AG04450 (cell line): ENCODE results near the gene PLAGL2. TPM values are rescaled to one million over a fixed set of nuclear protein-coding genes. Genes with fewer than 3 reads are reported as not detected.

Experiments used
- CTCF ChIA-PET: fragments of 300-600, 350-600 bp; formaldehyde crosslinking; extraction: SDS; loops from one replicate; lab custom pipeline; 2022; ENCODE audit warnings: antibody characterized with exemption, inconsistent platforms; lab: Charles Lee
- POLR2A ChIA-PET: fragments of 350-600 bp; formaldehyde crosslinking; extraction: SDS; loops from one replicate; lab custom pipeline; 2021; ENCODE audit warnings: antibody characterized with exemption, inconsistent platforms; lab: Yijun Ruan, JAX
- DNase-seq: peaks from one replicate; pipeline ENCODE4 v3.0.0-alpha.2; 2011; ENCODE audit warnings: low read depth, low spot score
- H3K27ac ChIP-seq: one replicate; pipeline ENCODE4 v1.5.1; 2012; ENCODE audit warnings: low read depth, low read length, control low read depth
- H3K27me3 ChIP-seq: one replicate; pipeline ENCODE4 v1.6.0; 2012; ENCODE audit warnings: low read length; ENCODE audit not compliant: control insufficient read depth, insufficient read depth
- H3K4me3 ChIP-seq: 2 replicates; pipeline ENCODE4 v1.5.1; 2011; ENCODE audit warnings: mild to moderate bottlenecking, low read depth, low read length, control low read depth
- H3K9me3 ChIP-seq: 2 replicates; pipeline ENCODE4 v1.5.1; 2012; ENCODE audit warnings: low read length; ENCODE audit not compliant: control insufficient read depth, insufficient read depth
- CTCF ChIP-seq: IDR thresholded peaks from 2 replicates; pipeline ENCODE4 v1.5.1; 2011; ENCODE audit warnings: low read depth, low read length, control low read depth, inconsistent platforms
- polyA plus RNA-seq: library from polyadenylated mRNA; depleted of rRNA; stranded (reverse); fragments of >200 nt; gene quantifications from 2 replicates; pipeline ENCODE4 v1.2.3, GENCODE V29; 2011

PLAGL2 gene
- polyA plus RNA-seq, 1 experiment: 5.9 TPM

DNA sequence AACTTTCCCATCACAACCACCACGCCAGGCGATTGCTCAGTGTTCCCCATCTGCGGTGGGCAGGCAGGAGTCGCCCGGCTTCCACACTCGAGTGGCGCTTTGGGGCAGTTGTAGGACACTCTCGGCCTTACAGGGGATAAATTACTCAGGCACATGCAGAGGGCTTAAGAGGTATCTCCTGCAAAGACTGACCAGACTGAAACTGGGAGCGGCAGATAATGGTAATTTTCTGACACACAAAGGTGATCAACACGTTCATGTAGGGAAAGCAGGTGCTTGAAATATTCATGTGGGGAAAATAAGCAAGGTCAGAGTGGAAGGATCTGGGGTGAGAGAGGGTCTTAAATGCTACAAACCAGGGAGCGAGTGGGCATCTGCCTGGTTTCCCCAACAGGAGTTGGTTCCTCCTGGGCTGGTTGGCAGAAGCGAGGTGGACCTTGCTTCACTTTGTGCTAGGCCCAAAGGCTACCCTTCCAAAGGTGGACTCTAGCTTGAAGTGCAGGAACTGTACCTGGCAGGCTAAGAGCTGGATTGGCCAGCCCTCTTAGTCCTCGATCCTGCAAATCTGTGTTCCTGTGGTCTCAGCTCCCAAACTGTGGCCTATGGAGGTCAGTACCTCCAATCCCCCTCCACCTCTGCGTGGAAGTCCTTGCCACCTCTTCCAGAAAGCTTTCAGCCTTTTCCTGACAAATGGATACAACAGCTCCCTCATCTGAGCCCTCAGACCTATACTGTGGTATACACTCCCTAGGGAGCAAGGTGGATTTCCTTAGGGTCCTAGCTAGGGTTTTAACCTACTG, 16.7 kb downstream of the PLAGL2 start:
- no peaks in the 10 kb centered on the region for H3K27me3 ChIP-seq
- no peaks in the 10 kb centered on the region for H3K9me3 ChIP-seq
- ChIA-PET POLR2A (no interaction called here), CTCF (no interaction called here)
- no peak for DNase-seq
- H3K27ac ChIP-seq: peak overlapping the region; percentile 11
- TF ChIP-seq CTCF: no peak
- peak overlapping the region; percentile 60 for H3K4me3 ChIP-seq

- POLR2A ChIA-PET: interaction anchor here (0.8 kb wide), 1 partner anchor 81 kb away, joined by 3 read pairs; the partner anchor contains the start of gene TM9SF4
- CTCF ChIA-PET: no interaction called here
These were observed 17.6 kb downstream of the PLAGL2 start for GRCh38 chr20:32189691-32190615.

DNA sequence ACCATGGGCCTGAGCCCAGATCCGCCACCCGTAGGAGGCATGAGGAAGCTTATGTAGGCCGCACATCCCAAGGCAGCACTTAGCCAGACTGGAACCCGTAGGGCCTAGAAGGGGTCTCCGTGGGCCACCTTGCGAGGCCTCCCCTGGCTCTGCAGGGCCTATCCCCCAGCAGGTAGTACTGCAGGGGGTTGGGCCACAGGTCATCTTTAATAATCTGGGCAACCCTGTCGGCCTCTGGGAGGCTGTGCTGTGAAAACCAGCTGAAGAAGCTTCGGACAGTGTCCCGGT, 18.5 kb downstream of the PLAGL2 start:
- ChIA-PET CTCF (no interaction called here), POLR2A (interaction anchor here (0.8 kb wide), 1 partner anchor 80 kb away, joined by 3 read pairs; the partner anchor contains the start of gene TM9SF4)

More at GRCh38 chr20:32189691-32190615, 17.6 kb downstream of the PLAGL2 start:
- Histone ChIP-seq H3K4me3 (peak overlapping the region; percentile 60), H3K27ac (peak overlapping the region; percentile 21), H3K27me3 (no peaks in the 10 kb centered on the region), H3K9me3 (no peaks in the 10 kb centered on the region)
- no peak for TF ChIP-seq CTCF
- DNase-seq: no peak

GRCh38 chr20:32188376-32189122, 19.0 kb downstream of the PLAGL2 start:
- POLR2A ChIA-PET: no interaction called here

More for the DNA sequence above, 18.5 kb downstream of the PLAGL2 start:
- Histone ChIP-seq H3K27ac (peak overlapping the region; percentile 11), H3K9me3 (no peaks in the 10 kb centered on the region), H3K27me3 (no peaks in the 10 kb centered on the region), H3K4me3 (peak overlapping the region; percentile 60; the same call in 1 of the 2 replicates)
- DNase-seq: no peak
- no peak for TF ChIP-seq CTCF

More at GRCh38 chr20:32188376-32189122, 19.0 kb downstream of the PLAGL2 start:
- Histone ChIP-seq H3K27ac (peak overlapping the region; percentile 11), H3K27me3 (no peaks in the 10 kb centered on the region), H3K9me3 (no peaks in the 10 kb centered on the region), H3K4me3 (no peak overlapping the region)
- no peak for DNase-seq
- CTCF ChIA-PET: no interaction called here
- no peak for TF ChIP-seq CTCF
